SIG-M5 treated with dmso at 0.1 percent for 504 hours (cell line): ENCODE data around the gene CNTNAP4.

Source experiments
- DNase-seq: peaks from one replicate; lab custom pipeline; 2025; ENCODE audit not compliant: unreplicated experiment; lab: John Stamatoyannopoulos, UW

CNTNAP4 gene

DNA sequence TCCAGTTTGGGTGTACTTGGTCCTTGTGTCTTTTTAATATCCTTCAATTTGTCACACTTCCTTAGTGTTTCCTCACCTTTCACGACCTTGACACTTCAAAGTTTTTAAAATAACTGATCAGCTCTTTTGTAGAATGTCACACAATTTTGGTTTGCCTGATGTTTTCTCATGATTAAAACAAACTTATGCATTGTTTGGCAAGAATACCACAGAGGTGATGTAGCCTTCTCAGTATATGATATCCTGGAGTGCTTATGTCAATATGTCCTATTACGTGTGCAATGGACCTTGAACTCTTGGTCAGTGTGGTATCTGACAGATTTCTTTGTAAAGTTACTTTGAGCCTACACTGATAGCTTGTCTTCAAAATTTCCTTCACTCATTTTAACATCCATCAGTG is 297.4 kb downstream of the CNTNAP4 start:
- DNase-seq = no peak

DNA sequence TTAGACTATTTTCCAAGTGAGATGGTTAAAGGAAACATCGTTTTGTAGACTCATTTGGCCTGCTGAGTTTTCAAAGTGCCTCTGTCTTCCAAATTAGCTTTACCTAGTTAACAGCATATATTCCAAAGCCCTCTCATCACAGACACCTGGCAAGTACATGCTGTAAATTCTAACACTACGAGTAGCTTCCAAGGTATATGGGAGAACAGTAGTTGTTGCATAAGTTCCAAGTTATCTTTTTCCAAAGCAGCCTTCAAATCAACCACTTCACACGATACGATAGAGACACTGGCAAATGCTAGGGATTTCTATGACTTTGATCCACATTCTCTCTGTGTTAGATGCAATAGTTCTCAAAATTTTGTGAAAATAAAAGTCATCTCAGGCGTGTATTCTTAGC is 299.3 kb downstream of the CNTNAP4 start:
- DNase-seq = no peak

DNA sequence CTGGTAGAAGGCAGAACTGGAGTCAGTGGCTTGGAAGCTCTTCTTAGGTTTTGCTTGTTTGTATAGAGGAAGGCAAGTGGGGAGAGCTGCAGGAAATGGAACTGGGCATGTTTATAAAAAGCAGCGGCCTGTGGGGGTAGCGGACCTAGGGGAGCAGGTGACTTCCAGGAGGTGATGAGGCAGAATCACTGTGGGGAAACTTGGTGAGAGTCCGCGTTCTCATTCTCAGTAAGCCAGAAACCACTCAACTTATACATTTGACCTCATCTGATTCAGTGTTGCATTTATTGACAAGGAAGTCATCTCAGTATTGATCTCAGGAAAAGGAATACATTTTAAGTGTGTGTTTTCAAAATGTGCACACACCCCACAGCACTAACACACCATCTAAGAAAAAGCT is 299.8 kb downstream of the CNTNAP4 start:
- no peak for DNase-seq

DNA sequence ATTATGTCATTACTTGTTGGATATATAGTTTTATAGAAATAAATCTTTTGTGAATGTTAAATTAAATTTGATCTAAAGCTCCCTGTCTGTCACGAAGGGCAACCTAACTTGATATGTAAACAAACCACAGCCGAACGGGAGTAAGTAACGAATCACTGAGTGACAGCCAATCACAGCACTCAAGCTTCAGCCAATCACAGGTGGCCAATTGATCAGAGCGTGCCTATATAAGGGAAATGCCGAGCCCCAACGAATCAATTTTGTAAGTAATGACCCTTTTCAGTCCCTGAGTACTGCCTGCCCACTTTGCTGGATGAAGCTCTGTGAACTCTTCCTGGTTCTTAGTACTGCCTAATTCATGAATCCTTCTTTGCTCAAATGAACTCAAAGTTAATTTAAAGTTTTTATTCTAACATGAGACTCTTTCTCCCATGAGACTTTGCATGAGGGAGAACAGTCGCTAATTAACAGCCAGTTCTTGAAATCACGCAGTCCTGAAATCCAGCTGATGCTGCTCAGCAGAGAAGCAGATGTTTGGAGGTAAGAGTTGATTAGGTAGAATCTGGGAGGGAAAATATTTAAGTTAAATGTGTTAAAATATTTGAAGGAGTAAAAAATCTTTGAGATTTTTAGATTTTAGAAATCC is 302.2 kb downstream of the CNTNAP4 start:
- DNase-seq = no peak

DNA sequence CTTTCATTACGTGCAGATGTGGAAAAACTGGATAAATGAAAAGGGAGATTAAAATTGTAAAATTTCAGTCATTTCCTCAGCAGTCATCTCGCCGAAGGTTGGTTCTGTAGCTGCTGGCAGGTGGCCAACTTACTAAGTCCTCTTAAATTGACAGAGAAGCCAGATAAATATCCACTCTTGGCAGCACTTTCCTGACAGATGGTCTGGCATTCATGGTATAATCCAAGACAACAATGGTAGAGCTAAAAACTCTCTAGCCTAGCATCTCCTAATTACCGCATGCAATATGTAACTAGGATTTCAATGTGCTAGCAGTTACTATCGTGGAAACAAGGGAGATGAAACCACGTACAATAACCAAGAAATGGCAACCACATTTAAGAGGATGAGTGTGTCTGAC is 306.3 kb downstream of the CNTNAP4 start:
- no peak for DNase-seq

DNA sequence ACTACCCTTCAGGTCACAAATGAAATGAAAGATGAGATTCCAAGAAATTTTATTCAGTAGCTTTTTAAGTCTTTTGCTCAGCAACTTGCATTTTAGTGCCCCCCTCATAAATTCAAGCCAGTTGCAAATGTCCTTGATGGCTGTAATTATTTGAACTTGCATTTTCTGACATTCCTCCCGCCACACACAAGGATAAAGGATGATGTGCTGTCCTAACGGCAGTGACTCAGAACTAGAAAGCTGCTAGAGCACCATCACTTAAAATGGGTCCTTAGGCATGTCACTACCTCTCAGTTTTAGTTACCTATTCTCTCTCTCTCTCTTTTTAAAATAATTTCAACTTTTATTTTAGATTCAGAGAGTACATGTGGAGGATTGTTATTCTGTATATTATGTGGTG is 306.7 kb downstream of the CNTNAP4 start:
- DNase-seq = no peak

DNA sequence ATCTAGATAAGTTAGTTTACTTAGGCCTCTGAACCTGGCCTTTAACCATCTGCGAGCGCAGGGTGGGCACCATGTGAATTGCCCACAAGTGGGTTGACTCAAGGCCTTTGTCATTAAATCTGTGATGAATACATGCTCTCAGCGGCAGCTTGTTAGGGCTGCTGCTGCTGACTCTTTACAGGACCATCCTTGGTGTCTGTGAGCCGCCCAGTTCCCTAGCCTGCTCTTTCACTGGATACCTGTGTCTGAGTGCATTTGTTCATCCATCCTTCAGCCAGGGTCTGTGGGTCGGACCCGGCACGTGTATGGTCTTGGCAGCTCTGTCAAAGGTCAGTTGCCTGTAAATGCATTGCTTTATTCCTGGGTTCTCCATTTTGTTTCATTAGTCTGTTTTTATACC is 321.3 kb downstream of the CNTNAP4 start:
- DNase-seq = no peak

DNA sequence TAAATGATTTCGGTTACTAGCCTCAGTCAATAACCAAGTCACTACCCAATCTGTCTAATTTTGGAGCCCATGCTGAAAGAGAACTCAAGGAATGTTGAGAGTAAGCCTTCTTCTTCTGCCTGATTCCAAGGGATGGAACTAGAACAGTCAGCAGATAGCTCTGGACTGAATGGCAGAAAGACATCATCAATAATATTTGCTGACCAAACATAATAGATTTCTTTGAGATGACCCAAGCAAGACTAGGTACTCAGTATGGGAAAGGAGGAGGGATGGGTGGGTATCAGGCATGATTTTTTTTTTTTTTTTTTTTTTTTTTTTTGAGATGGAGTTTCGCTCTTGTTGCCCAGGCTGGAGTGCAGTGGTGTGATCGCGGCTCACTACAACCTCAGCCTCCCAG is 330.1 kb downstream of the CNTNAP4 start:
- DNase-seq = no peak
